SK-N-SH treated with all-trans-retinoic acid at 6 μM for 48 hours (cell line): ENCODE results near the gene DNASE1L3.

Experiments
- ARNTL ChIP-seq: fragments of 450-650 bp; formaldehyde crosslinking; IDR thresholded peaks from 2 replicates; pipeline ENCODE4 v1.5.0; 2020; ENCODE audit warnings: low read depth, mild to moderate bottlenecking, moderate library complexity, borderline replicate concordance
- BACH2 ChIP-seq: fragments of 250-450 bp; sonication (Bioruptor Pico); IDR thresholded peaks from 2 replicates; pipeline ENCODE4 v1.9.0; 2021; ENCODE audit warnings: mild to moderate bottlenecking, borderline replicate concordance
- CSRNP3 ChIP-seq: fragments of 250-450 bp; sonication (Bioruptor Pico); IDR thresholded peaks from 2 replicates; pipeline ENCODE4 v1.5.1; 2021; ENCODE audit warnings: mild to moderate bottlenecking, moderate library complexity
- RARB ChIP-seq: fragments of 250-450 bp; sonication (Bioruptor Pico); IDR thresholded peaks from 2 replicates; pipeline ENCODE4 v1.8.0; 2021; ENCODE audit warnings: mild to moderate bottlenecking, moderate library complexity
- TCF4 ChIP-seq: fragments of 250-450 bp; sonication (Bioruptor Pico); IDR thresholded peaks from 2 replicates; pipeline ENCODE4 v1.8.0; 2021; ENCODE audit warnings: mild to moderate bottlenecking, moderate library complexity, borderline replicate concordance
- TOX ChIP-seq: fragments of 250-450 bp; sonication (Bioruptor Pico); IDR thresholded peaks from 2 replicates; pipeline ENCODE4 v1.8.0; 2021; ENCODE audit warnings: mild to moderate bottlenecking, moderate library complexity, borderline replicate concordance
- TSHZ2 ChIP-seq: fragments of 250-450 bp; sonication (Bioruptor Pico); IDR thresholded peaks from 2 replicates; pipeline ENCODE4 v1.5.0; 2020; ENCODE audit warnings: mild to moderate bottlenecking, moderate library complexity
- ZNF70 ChIP-seq: fragments of 450-650 bp; formaldehyde crosslinking; IDR thresholded peaks from 2 replicates; pipeline ENCODE4 v1.5.0; 2020; ENCODE audit warnings: mild to moderate bottlenecking, moderate library complexity
- ZNF8 ChIP-seq: fragments of 450-650 bp; formaldehyde crosslinking; IDR thresholded peaks from 2 replicates; pipeline ENCODE4 v1.5.0; 2020; ENCODE audit warnings: mild to moderate bottlenecking, moderate library complexity

- no peak for TF ChIP-seq ARNTL (CRISPR knock-in tag)
- no peak for TF ChIP-seq BACH2 (CRISPR knock-in tag)
- TF ChIP-seq ZNF8 (CRISPR knock-in tag) = no peak
- TF ChIP-seq ZNF70 (CRISPR knock-in tag) = no peak
- no peak for TF ChIP-seq TSHZ2
- no peak for TF ChIP-seq TOX (CRISPR knock-in tag)
- no peak for TF ChIP-seq TCF4 (CRISPR knock-in tag)
- no peak for TF ChIP-seq CSRNP3 (CRISPR knock-in tag)
- no peak for TF ChIP-seq RARB (CRISPR knock-in tag)
Measured at GRCh38 chr3:58246148-58247047, 35.6 kb upstream of the DNASE1L3 start.
